ENCODE data around the gene TTLL11. TPM values are rescaled to one million over a fixed set of nuclear protein-coding genes. Genes with fewer than 3 reads are reported as not detected.

Gene TTLL11
- total RNA-seq, 4 donors from 2014 or later, result 7.4 to 14.7 (median 11.0) TPM

GRCh38 chr9:121992571-121993212 lies 100.4 kb downstream of the TTLL11 start:
- no peak for TF ChIP-seq POLR2A (IDR thresholded peaks at IDR 0.05)
- peak; percentile 78 to 87 (median 81) for TF ChIP-seq CTCF (IDR thresholded peaks at IDR 0.05)
- Histone ChIP-seq H3K4me3 (no peak overlapping the region), H3K27me3 (no peaks in the 10 kb centered on the region), H3K36me3 (no peaks in the 10 kb centered on the region), H3K9me3 (no peaks in the 10 kb centered on the region), H3K27ac (no peak overlapping the region), H3K4me1 (no peaks in the 10 kb centered on the region)
- intact Hi-C loops (cut with DNase I; ENCODE audit: low total_unique reads), result loop anchor here (5.0 to 10.0 kb wide), 2 partner anchors 305 to 358 kb away; no protein-coding TSS in a partner anchor
- DNase-seq, result peak; percentile 59 to 82

GRCh38 chr9:121991307-121991661 lies 101.8 kb downstream of the TTLL11 start:
- Histone ChIP-seq H3K27me3 (no peaks in the 10 kb centered on the region), H3K4me3 (no peak overlapping the region), H3K27ac (no peak overlapping the region), H3K36me3 (no peaks in the 10 kb centered on the region), H3K4me1 (no peaks in the 10 kb centered on the region), H3K9me3 (no peaks in the 10 kb centered on the region)
- DNase-seq, result no peak
- intact Hi-C loops (cut with DNase I; ENCODE audit: low total_unique reads), result loop anchor here (5.0 to 10.0 kb wide), 2 partner anchors 304 to 356 kb away; no protein-coding TSS in a partner anchor
- TF ChIP-seq POLR2A (IDR thresholded peaks at IDR 0.05) (no peak), CTCF (IDR thresholded peaks at IDR 0.05) (no peak)

GRCh38 chr9:121990600-121991306 lies 102.4 kb downstream of the TTLL11 start:
- Histone ChIP-seq H3K9me3 (no peaks in the 10 kb centered on the region), H3K4me1 (no peaks in the 10 kb centered on the region), H3K4me3 (no peak overlapping the region), H3K27me3 (no peaks in the 10 kb centered on the region), H3K27ac (no peak overlapping the region), H3K36me3 (no peaks in the 10 kb centered on the region)
- TF ChIP-seq CTCF (IDR thresholded peaks at IDR 0.05) (no peak), POLR2A (IDR thresholded peaks at IDR 0.05) (no peak)
- intact Hi-C loops (cut with DNase I; ENCODE audit: low total_unique reads), result loop anchor here (5.0 to 10.0 kb wide), 2 partner anchors 303 to 356 kb away; no protein-coding TSS in a partner anchor
- DNase-seq, result no peak

- intact Hi-C loops (cut with DNase I; ENCODE audit: low total_unique reads), result loop anchor here (10.0 kb wide), 1 partner anchor 444 kb away; no protein-coding TSS in a partner anchor
- Histone ChIP-seq H3K27ac (no peak overlapping the region), H3K9me3 (no peaks in the 10 kb centered on the region), H3K27me3 (no peaks in the 10 kb centered on the region), H3K36me3 (no peaks in the 10 kb centered on the region), H3K4me1 (no peaks in the 10 kb centered on the region), H3K4me3 (no peak overlapping the region)
- no peak for DNase-seq
- TF ChIP-seq POLR2A (IDR thresholded peaks at IDR 0.05) (no peak), CTCF (IDR thresholded peaks at IDR 0.05) (no peak)
Measured at GRCh38 chr9:121989010-121989409, 104.1 kb downstream of the TTLL11 start.

GRCh38 chr9:121987314-121987713 lies 105.8 kb downstream of the TTLL11 start:
- no peaks in the 10 kb centered on the region for H3K9me3 ChIP-seq
- no peaks in the 10 kb centered on the region for H3K36me3 ChIP-seq
- intact Hi-C loops (cut with DNase I; ENCODE audit: low total_unique reads), result loop anchor here (10.0 kb wide), 1 partner anchor 443 kb away; no protein-coding TSS in a partner anchor
- no peak for TF ChIP-seq POLR2A (IDR thresholded peaks at IDR 0.05)
- H3K4me3 ChIP-seq, result no peak overlapping the region
- DNase-seq, result no peak
- no peak overlapping the region for H3K27ac ChIP-seq
- no peaks in the 10 kb centered on the region for H3K4me1 ChIP-seq
- H3K27me3 ChIP-seq, result no peaks in the 10 kb centered on the region

Data from uterus (tissue), 4 donors.